Kidney (tissue), 14 donors: Measurements from ENCODE around the gene EMP2. TPM values are rescaled to one million over a fixed set of nuclear protein-coding genes. Genes with fewer than 3 reads are reported as not detected.

Source experiments
- DNase-seq, 5 donors: peaks; one replicate each; pipeline ENCODE4 v3.0.0-alpha.2; 2013 to 2020
- FAIRE-seq: peaks from 2 replicates; lab custom pipeline; 2012; peaks lifted over from hg19 to GRCh38; lab: Jason Lieb, UNC
- H3K27ac ChIP-seq, 2 donors: one replicate each; pipeline ENCODE4 v1.7.0; 2013; ENCODE audit warnings: low read depth in 2 of 2, low read length in 2 of 2, inconsistent platforms in 1 of 2
- H3K27me3 ChIP-seq: one replicate; pipeline ENCODE4 v1.7.1; 2013; ENCODE audit warnings: low read length, inconsistent platforms; ENCODE audit not compliant: control insufficient read depth, insufficient read depth
- H3K36me3 ChIP-seq, 3 donors: one replicate each; pipeline versions ENCODE4 v1.7.0 to v1.7.1; 2013; ENCODE audit warnings: low read length in 3 of 3, control low read depth in 1 of 3, inconsistent platforms in 1 of 3; ENCODE audit not compliant: insufficient read depth in 3 of 3, control insufficient read depth in 2 of 3
- H3K4me1 ChIP-seq, 3 donors: one replicate each; pipeline versions ENCODE4 v1.7.0 to v1.7.1; 2013; ENCODE audit warnings: low read length in 3 of 3, inconsistent platforms in 1 of 3, low read depth in 1 of 3; ENCODE audit not compliant: control insufficient read depth in 2 of 3, insufficient read depth in 2 of 3
- H3K4me3 ChIP-seq, 3 donors: one replicate each; pipeline versions ENCODE4 v1.7.0 to v1.8.1; 2013; ENCODE audit warnings: low read length in 3 of 3, control low read depth in 1 of 3, inconsistent platforms in 1 of 3
- H3K9ac ChIP-seq, 3 donors: one replicate each; pipeline versions ENCODE4 v1.7.0 to v1.7.1; 2013; ENCODE audit warnings: low read length in 3 of 3, control low read depth in 1 of 3, inconsistent platforms in 1 of 3
- H3K9me3 ChIP-seq, 3 donors: one replicate each; pipeline versions ENCODE4 v1.7.0 to v1.7.1; 2013; ENCODE audit warnings: low read length in 3 of 3, control low read depth in 1 of 3, inconsistent platforms in 1 of 3; ENCODE audit not compliant: control insufficient read depth in 2 of 3, insufficient read depth in 1 of 3
- CTCF ChIP-seq: IDR thresholded peaks from 3 replicates; pipeline ENCODE4 v1.5.1; 2012; ENCODE audit warnings: mild to moderate bottlenecking, moderate library complexity, borderline replicate concordance; ENCODE audit not compliant: insufficient read depth; ENCODE audit errors: extremely low read depth
- intact Hi-C: fragments of 100-400 bp; cut with DNase I; formaldehyde crosslinking; loops from one replicate; pipeline ENCODE4 v1.11.1; 2022
- polyA plus RNA-seq: library from polyadenylated mRNA; stranded (reverse); fragments of 350-450 nt; fragmentation: Illumina TruSeq; extraction: RNeasy Lipid Tissue Mini Kit (QIAGEN cat#74804); gene quantifications from one replicate; pipeline ENCODE4 v1.2.3, GENCODE V29; 2014; ENCODE audit warnings: low read depth, low replicate concordance; ENCODE audit not compliant: insufficient read depth
- total RNA-seq: library from RNA; stranded (reverse); fragmentation: NEBNext Ultra II Directional; extraction: Animal tissue kit (Norgen Biotek cat#: 25700); gene quantifications from one replicate; pipeline ENCODE4 v1.2.1, GENCODE V29; 2021
- donor health status: control.
- donor health status: control.
- donor health status: control.
- donor health status: control.
- donor health status: control.
- donor health status: DM: yes; HTN: yes; CAD: no.
- donor health status: Normal renal cell carcinoma (clear cell type).

EMP2 gene
- total and polyA plus RNA-seq, 2 donors from 2014 or later = 14.5 to 25.8 TPM

DNA sequence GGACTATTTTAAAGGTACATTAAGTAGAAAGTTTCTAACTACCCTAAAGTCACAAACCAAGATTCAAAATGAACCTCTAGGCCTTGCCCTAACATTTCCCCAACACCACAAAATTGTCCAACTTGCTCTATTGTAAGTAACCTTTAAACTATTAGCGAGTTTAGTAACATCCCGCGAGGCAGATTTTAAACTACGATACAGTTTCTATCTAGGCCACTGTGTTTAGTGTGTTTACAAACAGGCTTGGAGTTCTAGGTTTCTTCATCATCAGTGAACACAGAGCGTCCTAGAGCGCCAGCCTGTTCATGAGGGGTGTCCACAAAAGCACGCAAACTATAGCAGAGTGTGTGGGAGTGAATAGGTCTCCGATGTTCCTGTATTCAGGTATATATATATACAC lies 51.8 kb downstream of the EMP2 start:
- Histone ChIP-seq H3K9ac (no peak overlapping the region), H3K4me3 (no peak overlapping the region), H3K36me3 (no peaks in the 10 kb centered on the region), H3K4me1 (no peaks in the 10 kb centered on the region), H3K27me3 (no peaks in the 10 kb centered on the region), H3K27ac (no peak overlapping the region), H3K9me3 (no peaks in the 10 kb centered on the region)
- FAIRE-seq (no peak), DNase-seq (no peak)
- TF ChIP-seq CTCF = no peak
- intact Hi-C loops = no loop called here

- no peak overlapping the region for H3K9ac ChIP-seq
- no peaks in the 10 kb centered on the region for H3K9me3 ChIP-seq
- H3K4me1 ChIP-seq = no peaks in the 10 kb centered on the region
- FAIRE-seq (no peak), DNase-seq (no peak)
- no peak overlapping the region for H3K4me3 ChIP-seq
- intact Hi-C loops = no loop called here
- H3K27ac ChIP-seq = no peak overlapping the region
- no peaks in the 10 kb centered on the region for H3K36me3 ChIP-seq
- H3K27me3 ChIP-seq = no peaks in the 10 kb centered on the region
- no peak for TF ChIP-seq CTCF
These were observed 53.4 kb downstream of the EMP2 start for GRCh38 chr16:10526962-10527361.

DNA sequence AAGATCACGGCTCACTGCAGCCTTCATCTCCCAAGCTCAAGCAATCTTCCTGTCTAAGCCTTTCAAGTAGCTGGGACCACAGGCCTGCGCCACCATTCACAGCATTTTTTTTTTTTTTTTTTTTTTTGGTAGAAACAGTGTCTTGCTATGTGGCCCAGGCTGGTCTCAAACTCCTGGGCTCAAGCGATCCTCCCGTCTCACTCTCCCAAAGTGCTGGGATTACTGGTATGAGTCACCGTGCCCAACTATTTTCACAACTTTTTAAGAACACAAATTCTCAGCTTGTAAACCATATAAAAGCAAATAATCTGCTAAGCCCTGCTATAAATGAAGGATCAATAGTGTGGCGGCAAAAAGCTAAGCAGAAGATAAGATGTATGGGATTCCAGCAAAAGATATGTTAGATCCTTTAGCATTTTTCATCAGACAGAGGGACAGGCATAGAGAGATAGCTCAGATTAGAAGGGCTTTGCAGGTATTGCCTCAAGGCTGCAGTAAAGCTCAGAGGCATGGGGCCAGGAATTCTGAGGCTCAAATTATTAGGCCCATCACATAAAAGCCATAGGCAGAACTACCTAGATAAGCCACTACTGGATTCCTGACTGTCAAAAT lies 55.1 kb downstream of the EMP2 start:
- no peaks in the 10 kb centered on the region for H3K9me3 ChIP-seq
- no peak for FAIRE-seq
- intact Hi-C loops = no loop called here

More for the DNA sequence above, 55.1 kb downstream of the EMP2 start:
- Histone ChIP-seq H3K27ac (no peak overlapping the region), H3K9ac (no peak overlapping the region), H3K36me3 (no peaks in the 10 kb centered on the region), H3K27me3 (no peaks in the 10 kb centered on the region), H3K4me1 (no peaks in the 10 kb centered on the region), H3K4me3 (no peak overlapping the region)
- DNase-seq = no peak
- TF ChIP-seq CTCF = no peak
